DLD1 (cell line): ENCODE results near the gene IMMT.
"Not testable (repeated sequence)": the region's sequence is repeated elsewhere in the genome, so short reads cannot be mapped to it uniquely, and the experiment has no call there.

Experiments used
- in situ Hi-C: cut with HindIII; loops from 2 replicates; pipeline ENCODE4 v1.10.0; 2017; ENCODE audit warnings: low sequenced_read_pairs

The IMMT gene

DNA sequence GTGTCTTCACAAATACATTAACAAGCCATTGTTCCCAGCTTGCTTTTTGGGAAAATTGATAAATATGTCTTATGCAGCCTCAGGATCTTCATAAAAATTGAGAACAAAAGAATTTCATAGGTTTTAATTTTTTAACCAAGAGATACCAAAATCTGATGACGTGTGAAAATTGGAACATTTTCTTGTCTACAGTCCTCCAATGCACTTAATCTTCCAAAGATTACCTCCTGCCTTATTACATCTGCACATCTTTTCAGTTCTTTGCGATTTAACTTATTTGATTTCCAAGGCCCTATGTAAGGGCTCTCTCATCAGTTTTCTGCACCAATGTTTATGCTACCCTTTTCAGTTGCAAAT, 7.1 kb upstream of the IMMT start:
- in situ Hi-C loops = no loop called here

DNA sequence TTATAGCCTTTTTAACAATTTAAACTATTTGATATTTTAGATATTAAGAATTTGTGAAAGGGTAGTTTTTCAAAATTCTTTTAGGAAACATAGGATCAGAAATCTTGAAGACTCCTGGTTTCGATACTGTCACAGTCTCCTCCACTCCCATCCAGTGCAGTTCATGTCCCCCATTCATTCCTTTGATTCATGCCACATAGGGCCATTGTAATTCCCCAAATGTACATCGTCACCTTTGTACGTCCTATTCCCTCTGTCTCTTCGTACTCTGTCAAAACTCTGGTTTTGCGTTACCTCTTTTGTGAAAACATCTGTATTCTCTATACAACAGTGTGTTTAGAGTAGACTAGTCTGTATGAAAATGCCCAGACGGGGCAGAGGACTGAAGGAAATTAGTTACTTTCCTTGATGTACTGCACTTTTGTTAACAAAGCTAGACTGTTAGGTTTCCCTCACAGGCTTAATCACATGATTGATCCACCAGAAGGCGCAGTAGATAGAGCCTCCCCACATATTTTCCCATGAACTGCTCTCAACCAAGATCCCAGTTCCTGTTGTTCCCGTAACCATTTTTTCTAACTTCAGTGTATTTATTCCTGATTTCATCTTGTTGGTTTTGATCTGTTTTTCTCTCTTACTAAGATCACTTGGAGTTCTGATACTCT, 6.5 kb upstream of the IMMT start:
- in situ Hi-C loops = no loop called here

DNA sequence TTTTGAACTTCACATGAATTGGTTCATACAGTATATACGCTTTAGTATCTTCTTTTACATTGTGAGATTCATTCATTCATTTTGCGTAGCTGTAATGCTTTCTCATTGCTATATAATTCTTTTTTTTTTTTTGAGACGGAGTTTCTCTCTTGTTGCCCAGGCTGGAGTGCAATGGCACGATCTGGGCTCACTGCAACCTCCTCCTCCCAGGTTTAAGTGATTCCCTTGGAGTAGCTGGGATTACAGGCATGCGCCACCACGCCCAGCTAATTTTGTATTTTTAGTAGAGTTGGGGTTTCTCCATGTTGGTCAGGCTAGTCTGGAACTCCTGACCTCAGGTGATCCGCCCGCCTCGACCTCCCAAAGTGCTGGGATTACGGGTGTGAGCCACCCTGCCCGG, 5.3 kb upstream of the IMMT start:
- in situ Hi-C loops = not testable (repeated sequence)

DNA sequence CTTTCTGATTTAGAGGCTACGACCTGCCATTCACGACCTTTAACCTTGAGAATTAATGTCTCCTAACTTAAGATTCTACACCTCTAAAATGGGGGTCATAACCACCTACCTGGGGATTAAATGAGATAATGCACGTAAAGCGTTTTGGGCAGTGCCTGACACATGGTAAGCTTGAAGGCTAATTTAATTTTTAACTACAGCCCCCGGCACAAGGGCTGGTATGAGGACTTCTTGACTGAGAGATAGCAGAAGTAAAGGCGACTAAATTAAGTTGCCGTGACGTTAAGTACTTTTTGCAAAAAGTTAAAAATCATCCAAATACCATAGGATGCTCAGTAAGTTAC, 4.5 kb upstream of the IMMT start:
- in situ Hi-C loops = no loop called here

DNA sequence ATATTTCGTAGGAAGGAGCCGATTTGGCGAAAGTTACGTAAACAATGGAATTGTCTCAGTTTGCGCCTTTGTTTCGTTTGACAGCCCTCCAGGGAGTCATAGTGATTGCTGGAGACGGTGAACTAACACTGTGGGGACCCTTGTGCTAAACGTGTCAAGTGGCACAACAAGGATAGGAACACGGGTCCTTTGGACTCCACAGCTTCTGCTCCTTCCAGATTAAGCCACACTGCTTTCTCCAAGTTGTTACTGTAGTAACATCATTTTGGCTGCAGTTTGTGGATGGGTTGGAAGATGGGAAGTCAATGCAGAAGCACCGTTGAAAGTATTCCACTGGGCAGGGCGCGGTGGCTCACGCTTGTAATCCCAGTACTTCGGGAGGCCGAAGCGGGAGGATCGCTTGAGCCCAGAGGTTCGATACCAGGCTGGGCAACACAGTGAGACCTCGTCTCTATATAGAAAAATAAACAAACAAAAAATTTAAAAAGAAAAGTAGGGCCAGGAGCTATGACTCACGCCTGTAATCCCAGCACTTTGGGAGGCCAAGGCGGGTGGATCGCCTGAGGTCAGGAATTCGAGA, 636 bp upstream of the IMMT start:
- in situ Hi-C loops = no loop called here

DNA sequence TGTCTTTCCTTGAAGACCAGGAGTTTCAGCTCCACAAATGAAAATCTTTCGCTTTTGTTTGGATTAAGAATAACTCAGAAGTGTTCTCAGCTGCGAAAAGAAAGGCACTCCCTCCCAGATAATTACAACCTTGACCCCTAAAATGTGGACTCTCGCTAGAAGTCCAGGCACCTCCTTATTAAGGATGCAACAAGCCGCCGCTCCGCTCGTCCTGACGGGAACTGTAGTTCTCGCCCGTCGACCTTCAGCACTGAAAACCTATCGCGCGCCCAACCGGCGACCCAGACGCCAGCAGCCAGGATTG, 559 bp downstream of the IMMT start:
- in situ Hi-C loops = no loop called here

DNA sequence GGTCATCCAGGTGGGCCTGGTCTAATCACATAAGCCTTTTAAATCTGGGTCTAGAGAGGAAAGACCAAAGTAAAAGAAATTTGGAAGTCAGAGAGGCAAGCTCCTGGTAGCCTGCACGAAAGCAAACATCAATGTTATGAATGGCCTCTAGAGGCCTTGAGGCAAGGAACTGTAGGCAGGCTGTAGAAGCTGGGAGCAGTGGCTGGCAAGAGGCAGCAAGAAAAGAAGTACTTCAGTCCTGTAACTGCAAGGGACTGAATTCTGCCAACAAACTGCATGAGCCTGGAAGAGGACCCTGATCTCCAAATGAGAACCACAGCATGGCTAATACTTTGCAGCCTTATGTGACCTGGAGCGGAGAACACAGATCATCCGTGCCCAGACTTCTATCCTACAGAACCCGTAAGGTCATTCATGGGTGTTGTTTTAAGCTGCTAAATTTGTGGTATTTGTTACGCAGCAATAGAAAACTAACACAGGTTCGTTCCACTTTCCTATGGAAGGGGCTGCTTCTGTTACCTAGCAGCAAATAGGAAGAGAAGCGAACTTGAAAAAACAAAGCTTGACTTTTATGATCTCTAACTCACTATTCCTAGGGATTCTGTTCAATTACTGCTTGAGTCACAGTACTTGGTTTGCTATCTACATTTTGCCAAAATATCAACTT, 1.2 kb downstream of the IMMT start:
- in situ Hi-C loops = no loop called here

DNA sequence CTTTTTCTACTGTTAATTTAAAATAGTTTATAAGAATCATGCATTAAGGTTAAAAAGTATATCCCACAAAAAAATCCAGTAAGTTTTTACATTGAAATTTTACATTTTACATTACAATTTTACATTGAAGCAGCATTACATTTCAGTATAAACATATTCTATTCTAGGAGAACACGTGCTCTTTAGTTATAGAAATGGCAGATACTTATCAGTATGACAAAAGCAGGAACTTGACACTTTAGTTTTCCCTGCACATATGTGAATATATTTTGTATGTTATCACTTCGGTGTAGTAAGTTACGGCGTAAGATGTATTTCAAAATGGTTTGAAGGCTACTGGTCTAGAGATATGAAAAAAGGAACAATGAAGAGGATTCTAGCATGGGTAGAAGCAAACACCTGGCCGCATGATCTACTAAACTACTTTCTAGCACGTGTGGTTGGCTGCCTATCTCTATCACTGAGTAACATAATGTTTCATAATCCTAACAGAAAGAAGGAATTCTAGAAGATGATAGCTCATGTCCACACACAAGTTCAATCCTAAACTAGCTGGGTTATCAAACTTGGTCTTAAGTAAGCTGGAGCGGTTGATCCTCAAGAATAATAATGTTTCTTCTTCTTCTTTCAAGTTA, 5.4 kb downstream of the IMMT start:
- in situ Hi-C loops = no loop called here

DNA sequence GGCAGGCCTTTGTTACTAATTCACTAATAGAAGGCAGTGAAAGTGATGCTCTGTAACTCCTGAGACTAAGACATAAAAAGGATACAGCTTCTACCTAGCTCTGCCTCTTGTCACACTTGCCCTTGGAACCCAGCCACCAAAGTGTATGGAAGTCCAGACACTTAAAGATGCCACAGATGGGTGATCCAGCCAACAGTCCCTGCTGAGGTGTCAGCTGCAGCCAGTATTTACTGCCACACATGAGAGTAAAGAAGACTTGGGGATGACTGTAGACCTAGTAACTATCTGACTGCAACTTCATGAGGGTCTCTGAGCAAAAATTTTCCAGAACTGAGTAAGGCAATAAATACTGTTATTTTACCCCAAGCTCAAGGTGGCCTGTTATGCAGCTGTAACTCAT, 8.8 kb downstream of the IMMT start:
- in situ Hi-C loops = no loop called here

DNA sequence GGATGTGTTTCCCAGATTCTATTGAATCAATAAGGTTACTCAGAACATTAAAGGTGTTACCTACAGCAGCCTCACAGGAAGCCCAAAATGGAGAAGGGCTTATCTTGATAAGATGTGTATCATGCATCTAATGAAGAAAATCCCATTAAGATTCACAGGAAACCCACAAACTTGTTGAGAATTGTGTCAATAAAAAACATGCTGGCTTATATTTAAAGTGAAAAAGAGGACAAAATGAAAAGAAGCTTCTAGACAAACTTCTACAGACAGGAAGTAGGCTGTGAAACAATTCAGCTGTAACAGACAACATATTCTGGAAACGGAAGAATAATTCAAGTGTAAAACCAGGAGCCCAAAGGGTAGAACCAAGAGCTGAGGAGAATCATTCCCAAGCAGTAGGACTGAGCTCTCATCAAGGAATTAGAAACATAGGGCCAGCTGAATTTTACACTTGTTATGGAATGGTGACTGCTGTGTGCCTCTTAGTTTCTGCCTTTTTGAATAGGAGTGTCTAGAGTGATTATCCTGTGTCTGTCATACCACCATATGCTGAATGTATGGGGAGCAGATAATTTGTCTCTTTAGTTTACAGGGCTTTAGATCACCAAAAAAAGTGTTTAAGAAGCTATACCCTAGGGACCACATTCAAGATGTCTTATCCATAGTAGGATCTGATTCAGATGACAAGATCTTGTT, 9.6 kb downstream of the IMMT start:
- in situ Hi-C loops = no loop called here

DNA sequence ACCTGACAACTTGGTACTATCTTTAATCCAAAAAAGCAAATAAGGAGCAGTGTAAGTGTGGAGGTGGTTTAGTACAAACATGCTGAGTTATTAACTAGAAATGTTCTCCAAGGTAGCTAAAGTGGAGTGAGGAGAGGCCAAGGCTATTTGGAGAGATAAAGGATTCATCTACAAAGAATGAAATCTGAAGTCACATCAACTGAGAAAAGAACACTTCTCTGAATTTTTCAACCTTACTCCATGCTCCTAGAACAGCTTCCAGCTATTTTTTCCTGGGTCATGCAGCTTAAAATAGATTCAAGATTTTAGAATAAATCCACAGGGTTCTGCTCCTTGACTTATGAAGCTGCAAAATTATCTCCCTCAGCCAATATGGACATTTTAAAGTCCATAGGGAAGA, 18.7 kb downstream of the IMMT start:
- in situ Hi-C loops = no loop called here

DNA sequence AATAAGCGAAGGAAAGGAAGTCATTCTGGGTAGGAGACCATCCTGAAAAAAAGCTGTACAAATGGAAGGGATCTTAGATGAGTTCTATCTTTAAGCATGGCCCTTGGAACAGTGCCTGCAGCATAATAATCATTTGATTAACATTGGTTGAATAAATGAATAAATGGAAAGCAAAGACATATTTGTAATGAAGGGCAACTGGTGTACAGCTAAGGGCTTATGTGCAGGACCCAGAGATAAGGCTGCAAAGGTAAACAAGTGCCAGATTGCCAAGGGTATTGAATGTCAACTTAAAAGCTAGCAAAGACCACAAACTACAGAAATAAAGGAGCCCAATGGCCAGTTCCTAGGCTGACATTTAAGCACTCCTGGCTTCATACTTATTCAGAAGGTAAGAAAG, 19.4 kb downstream of the IMMT start:
- in situ Hi-C loops = no loop called here

DNA sequence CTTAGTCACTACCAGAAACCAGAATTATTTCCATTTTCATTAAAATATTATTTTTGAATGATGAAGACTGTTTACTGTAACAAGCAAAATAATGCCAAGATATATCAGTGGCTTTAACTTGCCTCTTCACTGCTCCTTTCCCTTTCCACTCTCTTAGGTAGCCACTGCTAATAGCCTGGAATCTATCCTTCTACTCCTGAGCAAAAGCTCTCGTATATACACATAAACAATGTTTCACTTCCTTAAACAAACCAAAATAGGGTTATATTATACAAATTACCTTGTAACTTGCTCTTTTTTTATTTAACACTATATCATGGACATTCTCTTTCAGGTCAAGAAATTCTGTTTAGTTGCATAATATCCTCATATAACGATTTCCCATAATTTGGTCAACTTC, 20.8 kb downstream of the IMMT start:
- in situ Hi-C loops = no loop called here

DNA sequence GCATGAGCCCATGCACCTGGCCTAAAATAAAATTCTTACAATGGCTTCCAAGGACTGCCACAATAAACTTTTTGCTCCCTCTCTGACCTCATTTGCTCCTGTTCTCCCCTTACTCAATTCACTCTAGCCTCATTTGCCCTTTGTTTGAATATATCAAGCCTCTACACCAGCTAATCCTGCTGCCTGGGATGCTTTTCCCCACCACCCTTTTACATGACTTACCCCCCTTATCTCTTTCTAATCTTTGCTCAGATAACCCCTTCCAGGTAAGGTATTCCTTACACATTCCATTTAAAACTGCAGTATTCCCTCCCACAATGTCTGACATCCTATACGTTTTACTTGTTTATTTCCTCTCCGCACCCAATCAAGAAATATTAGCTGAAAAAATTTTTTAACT, 22.7 kb downstream of the IMMT start:
- in situ Hi-C loops = no loop called here

DNA sequence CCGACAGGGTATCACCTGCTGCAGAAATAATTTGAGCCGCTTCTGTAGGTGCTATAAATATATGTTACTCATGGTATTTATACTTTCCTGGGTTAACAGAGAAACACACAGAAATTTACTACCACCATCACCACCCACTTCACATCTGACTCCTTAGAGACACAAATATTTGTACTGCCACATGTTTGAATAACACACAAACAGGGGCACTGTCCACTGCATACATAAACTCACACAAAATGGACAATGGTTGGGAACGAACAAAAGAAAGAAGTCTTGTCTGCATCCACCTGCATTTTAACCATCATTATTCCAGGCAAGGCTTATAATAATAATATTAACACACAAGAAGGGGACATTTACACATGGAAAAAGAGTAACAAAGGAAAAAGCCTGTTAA, 24.0 kb downstream of the IMMT start:
- in situ Hi-C loops = no loop called here

DNA sequence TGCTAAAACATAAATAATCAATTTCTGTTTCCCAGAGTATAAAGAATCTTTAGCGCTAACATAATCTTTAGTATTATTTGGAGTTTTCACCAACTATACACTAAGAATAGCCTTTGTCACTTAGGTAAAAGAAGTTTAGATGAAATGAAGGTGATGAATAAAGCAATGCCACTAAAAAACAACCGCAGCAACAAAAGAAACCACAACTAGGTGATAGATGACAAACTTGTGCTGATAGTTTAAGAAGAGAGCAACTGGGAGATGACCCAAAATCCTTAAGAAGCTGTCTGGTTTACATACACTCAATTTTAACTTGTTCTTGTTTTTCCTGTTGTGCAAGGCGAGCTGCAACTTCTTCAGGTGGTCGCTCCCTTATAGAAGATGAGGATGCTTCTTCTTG, 24.8 kb downstream of the IMMT start:
- in situ Hi-C loops = no loop called here

DNA sequence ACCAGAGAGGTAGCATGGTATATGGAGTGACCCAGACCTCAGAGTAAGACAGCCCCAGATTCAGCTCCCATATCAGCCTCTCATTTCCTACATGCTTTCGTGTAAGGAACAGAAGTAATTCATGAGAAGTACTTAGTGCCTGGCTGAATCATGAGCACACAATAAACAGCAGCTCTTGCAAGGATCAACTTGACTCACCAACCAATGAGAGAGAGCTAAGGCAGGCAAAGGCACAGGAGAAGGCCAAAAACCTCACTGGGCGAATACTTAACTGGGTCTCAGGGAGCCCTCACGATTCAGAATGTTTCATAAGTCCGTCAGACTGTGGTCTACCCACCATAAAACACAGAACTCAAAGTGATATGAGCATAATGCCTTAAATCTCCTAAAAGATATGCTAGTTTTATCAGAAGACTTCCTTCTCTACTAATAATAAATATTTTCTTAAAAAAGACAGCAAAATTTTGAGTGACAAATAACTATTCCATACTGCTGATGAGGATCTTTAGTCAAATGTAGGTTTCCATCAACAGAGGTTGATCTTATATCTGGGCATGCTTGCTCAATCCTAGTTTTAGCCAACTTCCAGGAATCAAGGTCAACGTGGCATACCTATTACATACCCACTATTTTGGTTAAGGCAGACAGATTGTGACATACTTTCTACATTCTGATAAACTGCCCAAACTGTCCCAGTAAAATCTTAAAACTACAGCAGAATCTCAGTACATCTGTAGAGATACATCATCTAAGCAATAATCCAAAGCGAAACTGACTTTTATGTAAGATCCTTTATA, 34.9 kb downstream of the IMMT start:
- in situ Hi-C loops = no loop called here

DNA sequence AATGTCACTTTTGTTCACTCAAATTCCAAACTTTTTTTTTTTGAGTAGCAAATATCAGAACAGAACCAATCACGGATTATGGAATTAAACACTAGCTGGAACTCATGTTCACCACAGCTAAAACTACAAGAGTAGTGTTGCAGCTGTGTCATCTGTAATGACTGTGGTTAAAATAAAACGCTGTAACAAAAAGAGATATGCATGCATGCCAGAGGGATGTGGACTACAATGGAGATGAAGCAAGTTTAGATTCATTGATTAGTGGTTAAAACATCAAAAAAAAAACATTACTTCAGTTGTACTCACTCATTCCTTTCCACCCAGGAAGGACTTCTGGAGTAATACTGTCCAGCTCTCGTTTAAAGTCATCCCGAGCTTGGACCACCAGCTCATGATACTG, 37.0 kb downstream of the IMMT start:
- in situ Hi-C loops = no loop called here

DNA sequence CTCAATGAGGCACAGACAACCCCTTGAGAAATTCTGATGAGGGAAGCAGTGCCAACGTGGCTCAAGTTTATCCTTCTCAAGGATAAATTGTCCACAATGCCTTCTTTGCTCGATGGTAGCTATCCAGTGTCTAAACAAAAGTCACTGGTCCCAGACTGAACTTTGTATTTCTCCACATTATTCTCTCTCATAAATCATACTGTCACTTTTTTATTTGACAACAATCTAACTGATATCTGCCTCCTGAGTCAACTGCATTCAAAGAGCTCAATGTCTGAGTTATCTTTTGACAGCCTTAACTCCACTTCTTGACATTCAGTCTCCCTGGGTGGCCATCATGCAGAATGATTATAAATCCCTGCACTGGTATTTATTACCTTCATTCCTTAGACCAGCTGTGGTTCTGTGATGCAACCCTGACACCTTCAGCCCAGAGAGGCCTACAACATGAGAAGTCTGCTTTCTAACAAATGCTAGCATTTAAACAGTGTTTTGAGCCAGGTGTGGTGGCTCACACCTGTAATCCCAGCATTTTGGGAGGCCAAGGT, 38.2 kb downstream of the IMMT start:
- in situ Hi-C loops = no loop called here

DNA sequence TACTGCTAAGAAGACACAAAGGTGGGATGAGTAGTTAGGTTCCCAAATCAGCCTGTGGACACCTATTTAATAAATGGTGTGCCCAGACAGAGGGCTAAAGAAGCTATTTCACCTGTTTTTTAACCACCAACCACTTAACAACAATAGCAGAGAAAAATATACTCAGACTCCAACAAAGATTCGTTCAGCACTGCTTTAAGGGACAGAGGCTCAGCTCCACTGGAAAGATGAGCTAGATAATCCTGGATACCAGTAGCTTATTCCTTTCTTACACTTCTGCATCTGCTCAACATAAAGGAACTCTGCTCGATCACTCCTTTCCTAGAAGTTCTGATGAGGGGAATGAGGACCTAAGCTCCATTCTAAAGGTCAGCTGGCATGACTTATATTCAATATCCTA, 44.8 kb downstream of the IMMT start:
- in situ Hi-C loops = no loop called here

DNA sequence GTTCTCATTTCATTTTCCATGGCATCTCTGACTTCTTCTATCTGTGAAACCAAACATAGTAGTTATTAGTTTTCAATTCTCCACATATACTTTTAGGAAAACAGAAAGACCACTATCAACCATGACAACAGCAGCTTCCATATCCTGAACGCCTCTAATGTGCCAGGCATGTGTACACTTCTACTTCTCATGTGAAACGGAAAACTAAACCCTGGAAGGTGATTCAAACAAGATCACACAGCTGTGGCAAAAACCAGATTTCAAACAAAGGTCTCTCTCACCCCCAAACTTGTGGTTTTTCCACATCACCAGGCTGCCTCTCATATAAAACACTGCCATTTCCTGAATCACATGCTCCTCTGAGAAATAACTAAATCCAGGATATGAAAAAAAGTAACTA, 47.5 kb downstream of the IMMT start:
- in situ Hi-C loops = no loop called here
